Frontal cortex (tissue), 4 donors: ENCODE data around the gene LMTK2. TPM values are rescaled to one million over a fixed set of nuclear protein-coding genes. Genes with fewer than 3 reads are reported as not detected.

Experiments
- DNase-seq, 2 donors: peaks; one replicate each; pipeline ENCODE4 v3.0.0; 2012; ENCODE audit warnings: low spot score in 2 of 2
- FAIRE-seq: peaks from 2 replicates; lab custom pipeline; 2012; peaks lifted over from hg19 to GRCh38; lab: Jason Lieb, UNC
- total RNA-seq: library from RNA; depleted of rRNA; stranded (reverse); fragments of >200 nt; gene quantifications from one replicate; pipeline ENCODE4 v1.2.3, GENCODE V29; 2014
- donor health status: control.
- donor health status: control.
- donor health status: control.

LMTK2 gene
- total RNA-seq, 1 donor from 2014 or later = 37.1 TPM

DNA sequence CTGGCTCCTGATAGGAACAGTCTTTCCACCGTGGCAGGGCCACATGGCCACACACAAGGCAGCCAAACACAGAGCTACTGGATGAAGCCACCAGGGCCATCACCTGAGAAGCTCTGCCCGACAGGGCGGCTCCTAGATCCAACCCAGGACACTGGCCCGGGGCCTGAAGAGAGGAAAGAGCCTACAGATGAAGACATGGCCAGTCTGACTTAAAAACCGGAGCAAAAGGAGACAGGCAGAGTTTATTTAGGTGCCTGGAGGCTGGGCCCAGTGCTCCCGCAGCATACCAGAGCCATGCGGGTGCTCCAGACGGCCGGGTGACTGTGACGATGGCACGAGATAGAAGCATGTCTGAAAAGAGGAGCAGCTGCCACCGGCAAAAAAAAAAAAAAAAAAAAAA lies 141.5 kb downstream of the LMTK2 start:
- no peak for FAIRE-seq
- no peak for DNase-seq

GRCh38 chr7:98249106-98249505 lies 142.4 kb downstream of the LMTK2 start:
- peak in 1 of 2 donors; percentile 11 for DNase-seq
- FAIRE-seq = no peak

DNA sequence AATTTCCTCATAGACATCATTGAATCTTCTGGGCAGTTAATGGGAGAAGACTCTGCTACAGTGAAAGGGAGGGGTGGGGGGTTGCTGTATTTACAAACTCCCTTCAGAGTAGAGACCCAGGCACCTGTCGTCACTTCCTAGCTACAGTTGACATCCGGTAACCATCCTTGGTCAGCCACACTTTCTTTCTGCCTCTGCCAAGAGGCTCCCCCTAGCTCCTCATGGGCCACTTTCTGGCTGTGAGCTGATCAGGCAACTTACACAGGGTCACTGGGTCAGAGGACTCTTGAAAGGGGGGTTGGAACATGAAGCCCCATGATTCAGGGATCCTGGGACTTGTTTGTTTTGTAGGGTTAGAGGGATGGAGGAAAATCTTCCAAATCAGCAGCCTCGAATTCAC lies 144.1 kb downstream of the LMTK2 start:
- no peak for FAIRE-seq

DNA sequence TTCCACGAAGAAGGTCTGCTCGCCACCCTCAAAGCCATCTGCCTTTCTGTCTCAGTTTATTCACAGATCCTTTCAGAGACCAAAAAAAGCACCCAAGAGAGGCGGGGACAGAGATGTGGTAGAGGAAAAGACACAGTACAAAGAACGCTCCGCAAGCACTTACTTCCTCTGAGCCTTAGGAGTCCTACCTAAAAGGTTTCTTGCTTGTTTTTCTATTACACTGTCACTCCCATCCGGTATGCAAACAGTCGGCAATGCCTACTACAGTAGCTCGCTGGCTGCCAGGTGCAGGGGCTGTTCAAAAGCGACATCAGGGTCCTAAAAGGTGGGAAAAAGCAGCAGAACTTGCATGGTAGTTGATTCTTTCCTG lies 144.6 kb downstream of the LMTK2 start:
- DNase-seq = peak in 1 of 2 donors; percentile 28

More for the DNA sequence above, 144.1 kb downstream of the LMTK2 start:
- DNase-seq = peak in 1 of 2 donors; percentile 7

DNA sequence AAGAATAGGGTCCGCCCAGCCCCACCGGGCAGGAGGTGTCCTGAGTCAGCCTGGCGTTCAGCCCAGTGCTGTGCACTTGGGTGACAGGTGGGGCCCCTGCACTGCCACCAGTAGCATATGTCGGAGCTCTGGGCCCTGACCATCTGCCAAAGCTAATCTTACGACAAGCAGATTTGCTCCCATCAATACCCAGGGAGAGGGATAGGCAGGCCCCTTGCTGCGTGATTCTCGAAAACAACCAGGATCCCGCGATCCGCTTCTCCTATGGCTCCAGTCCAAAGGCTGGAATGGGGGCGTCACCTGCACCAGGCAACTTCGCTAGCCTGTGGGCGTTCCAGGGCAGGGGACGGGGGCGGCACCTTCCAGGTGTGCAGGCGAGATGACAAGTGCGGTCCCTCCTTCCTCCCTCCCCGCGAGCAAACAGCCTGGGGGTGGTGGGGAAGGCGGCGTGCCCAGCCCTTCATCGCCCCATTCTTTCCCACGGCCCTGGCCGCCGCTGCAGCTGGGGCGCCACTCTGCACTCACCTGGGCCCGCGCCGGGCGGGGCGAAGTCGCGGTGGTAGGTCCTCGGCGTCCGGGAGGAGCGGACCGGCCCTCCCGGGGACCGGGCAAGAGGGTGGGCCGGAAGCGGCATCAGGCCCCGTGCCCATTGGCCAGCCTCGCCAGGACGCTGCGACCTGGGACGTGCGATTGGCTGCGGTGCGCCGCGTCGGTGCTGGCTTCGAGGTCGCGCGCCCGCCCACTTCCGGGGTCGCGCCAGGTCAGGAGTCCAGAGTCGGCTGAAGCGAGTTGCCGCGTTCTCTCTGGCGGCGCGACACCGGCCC lies 145.2 kb downstream of the LMTK2 start, which contains the start of gene TECPR1:
TSS of gene TECPR1 (minus strand) at position 632 of the 824 bp plus-strand sequence. CDS start 6,086 bp downstream, outside the sequence.
- FAIRE-seq (no peak), DNase-seq (peak; percentile 99 to 100)

More for the DNA sequence above, 144.6 kb downstream of the LMTK2 start:
- no peak for FAIRE-seq

DNA sequence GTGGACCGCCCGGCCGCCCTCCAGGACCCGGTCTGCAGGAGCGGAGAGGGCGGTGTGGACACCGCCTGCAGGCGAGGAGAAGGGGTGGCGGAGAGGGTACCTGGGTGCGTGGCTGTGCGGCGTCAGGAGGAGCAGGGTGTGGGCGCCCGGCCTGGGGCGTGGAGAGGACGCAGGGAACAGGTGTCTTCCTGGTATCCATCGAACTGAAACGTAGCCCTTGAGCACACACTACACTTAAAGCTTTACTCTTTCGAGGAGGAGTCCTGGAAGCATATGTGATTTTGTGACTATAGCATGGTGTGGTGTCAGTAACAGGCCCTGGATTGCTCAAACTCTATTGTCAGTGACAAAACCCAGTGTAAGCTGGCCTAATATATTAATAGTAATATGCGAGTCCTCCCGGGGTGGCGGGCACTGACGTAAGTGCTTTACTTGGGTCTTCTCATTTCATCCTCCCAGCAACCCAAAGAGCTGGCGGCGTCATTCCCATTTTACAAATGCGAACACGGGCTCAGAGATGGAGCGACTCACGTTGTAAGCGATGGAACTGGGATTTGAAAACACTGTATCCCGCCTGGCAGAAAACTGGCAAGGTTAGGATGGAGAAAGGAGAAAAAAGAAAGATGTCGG lies 145.9 kb downstream of the LMTK2 start:
- FAIRE-seq (no peak), DNase-seq (no peak)

- no peak for FAIRE-seq
- no peak for DNase-seq
Measured at GRCh38 chr7:98254516-98254915, 147.9 kb downstream of the LMTK2 start.

GRCh38 chr7:98254951-98255610 lies 148.4 kb downstream of the LMTK2 start:
- DNase-seq (no peak), FAIRE-seq (no peak)

GRCh38 chr7:98256431-98256830 lies 149.8 kb downstream of the LMTK2 start:
- DNase-seq = no peak
- FAIRE-seq = no peak

DNA sequence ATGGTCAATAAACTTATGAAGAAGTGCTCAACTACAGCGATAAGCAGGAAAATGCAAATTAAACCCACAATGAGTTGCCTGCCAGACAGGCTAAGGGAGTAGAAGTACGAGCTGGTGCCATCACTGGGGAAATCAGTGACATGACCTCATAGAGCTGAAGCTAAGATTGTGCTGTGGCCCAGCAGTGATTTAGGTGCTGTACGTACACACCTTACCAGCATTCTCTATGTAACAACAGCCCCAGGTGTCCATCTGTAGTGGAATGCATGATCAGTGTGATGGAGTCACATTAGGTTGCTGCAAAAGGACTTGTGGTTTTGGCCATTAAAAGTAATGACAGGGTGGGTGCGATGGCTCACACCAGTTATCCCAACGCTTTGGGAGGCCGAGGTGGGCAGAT lies 151.0 kb downstream of the LMTK2 start:
- no peak for FAIRE-seq
- DNase-seq = no peak

Other genes with a start within 250 kb of the LMTK2 start
- 44.0 TPM for gene ASNS, start 234.5 kb upstream of the LMTK2 start, total RNA-seq
- not detected for gene OCM2, start 116.7 kb upstream of the LMTK2 start, total RNA-seq
- 8.6 TPM for gene BHLHA15, start 104.6 kb downstream of the LMTK2 start, total RNA-seq
- gene TECPR1, start 145.4 kb downstream of the LMTK2 start, total RNA-seq = 25.3 TPM
- gene BRI3, start 174.8 kb downstream of the LMTK2 start, total RNA-seq = 15.9 TPM